ENCODE measurements around the gene KLF18. TPM values are rescaled to one million over a fixed set of nuclear protein-coding genes. Genes with fewer than 3 reads are reported as not detected.

Gene KLF18
- polyA plus RNA-seq, 1 donor (not counting 4 experiments of a cell fraction or from before 2014, with no cell fraction given): not detected

DNA sequence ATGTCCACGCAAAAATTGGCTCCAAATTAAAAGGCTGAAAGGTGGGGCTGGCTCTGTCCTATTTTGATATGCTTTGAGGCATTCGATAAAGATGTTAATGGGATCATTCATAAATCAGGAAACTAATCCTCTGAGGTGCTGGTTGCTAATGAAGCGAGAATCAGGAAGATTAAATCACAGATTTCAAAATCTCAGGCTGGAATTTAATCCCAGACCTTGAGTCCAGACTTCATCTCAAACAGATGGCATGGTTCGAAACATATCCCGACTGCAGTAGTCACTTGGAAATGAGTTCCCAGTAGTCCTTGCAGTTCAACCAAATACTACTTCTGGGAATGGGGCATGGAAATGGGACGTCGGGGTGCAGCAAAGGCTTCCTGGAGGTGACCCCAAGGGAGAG, 27.3 kb downstream of the KLF18 start:
- TF ChIP-seq CTCF (optimal IDR thresholded peaks at IDR 0.05 in 1 of 3, IDR thresholded peaks at IDR 0.05 in 1 of 3, conservative IDR thresholded peaks at IDR 0.05 in 1 of 3; ENCODE audit: extremely low read depth in 1 of 3, insufficient read depth in 2 of 3, low read length in 3 of 3) (no peak), EZH2 (IDR thresholded peaks at IDR 0.05; ENCODE audit: low read length) (no peak)
- FAIRE-seq: no peak
- H3K36me3 ChIP-seq (ENCODE audit: control insufficient read depth in 2 of 2, extremely low read depth in 1 of 2, insufficient read depth in 2 of 2, low read length in 2 of 2): no peaks in the 10 kb centered on the region

DNA sequence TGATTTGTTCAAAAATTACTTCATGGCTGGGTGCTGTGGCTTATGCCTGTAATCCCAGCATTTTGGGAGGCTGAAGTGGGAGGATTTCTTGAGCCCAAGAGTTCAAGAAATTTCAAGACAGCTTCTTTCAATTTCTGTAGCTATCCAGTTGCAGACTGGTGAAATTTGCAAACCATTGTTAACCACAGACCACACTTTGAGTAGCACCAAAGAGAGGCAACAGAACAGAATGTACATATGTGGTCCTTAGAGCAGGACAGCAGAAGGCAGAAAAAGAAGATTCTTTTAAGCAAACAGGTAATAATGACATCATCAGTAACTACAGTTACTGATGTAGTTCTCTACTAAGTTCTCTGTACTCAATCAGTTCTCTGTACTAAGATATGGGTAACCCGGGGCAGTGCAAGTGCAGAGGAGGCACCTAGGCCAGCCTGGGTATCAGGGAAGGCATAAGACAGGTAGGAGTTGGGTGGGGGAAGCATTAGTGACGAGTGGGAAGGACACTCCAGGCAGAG, 28.3 kb downstream of the KLF18 start:
- dilution Hi-C loops (cut with MboI; ENCODE audit: extremely low pct_ligation_motif_present, low sequenced_read_pairs): no loop called here
- Histone ChIP-seq H3K9me1 (ENCODE audit: control insufficient read depth, extremely low read depth, insufficient read depth, low read length) (no peaks in the 10 kb centered on the region), H2AFZ (ENCODE audit: control insufficient read depth, low read length) (no peak overlapping the region), H3K9me3 (ENCODE audit: control insufficient read depth, low read depth, low read length) (no peaks in the 10 kb centered on the region), H3K36me3 (ENCODE audit: control insufficient read depth in 2 of 2, extremely low read depth in 1 of 2, insufficient read depth in 2 of 2, low read length in 2 of 2) (no peaks in the 10 kb centered on the region), H3K79me2 (ENCODE audit: control insufficient read depth, insufficient read depth, low read length) (no peaks in the 10 kb centered on the region), H4K20me1 (ENCODE audit: control insufficient read depth, extremely low read depth, insufficient read depth, low read length) (no peaks in the 10 kb centered on the region), H3K4me2 (ENCODE audit: control insufficient read depth, extremely low read depth, insufficient read depth, low read depth, low read length) (no peak overlapping the region), H3K27me3 (ENCODE audit: control insufficient read depth, extremely low read depth, insufficient read depth, low read length) (peaks cover 3% of the 10 kb centered on the region), H3K9ac (ENCODE audit: control insufficient read depth, extremely low read depth, insufficient read depth, low read length) (no peak overlapping the region), H3K27ac (ENCODE audit: control insufficient read depth, insufficient read depth, low read length) (no peak overlapping the region), H3K4me1 (ENCODE audit: control insufficient read depth, extremely low read depth, insufficient read depth, low read length) (no peaks in the 10 kb centered on the region), H3K4me3 (ENCODE audit: control insufficient read depth in 2 of 3, extremely low read depth in 1 of 3, insufficient read depth in 2 of 3, low read depth in 1 of 3, low read length in 3 of 3) (no peak overlapping the region)
- no peak for TF ChIP-seq CTCF (optimal IDR thresholded peaks at IDR 0.05 in 1 of 3, IDR thresholded peaks at IDR 0.05 in 1 of 3, conservative IDR thresholded peaks at IDR 0.05 in 1 of 3; ENCODE audit: extremely low read depth in 1 of 3, insufficient read depth in 2 of 3, low read length in 3 of 3)
- TF ChIP-seq EZH2 (IDR thresholded peaks at IDR 0.05; ENCODE audit: low read length): no peak
- FAIRE-seq (no peak), DNase-seq (ENCODE audit: low read depth, low spot score) (no peak)

More for the DNA sequence above, 27.3 kb downstream of the KLF18 start:
- DNase-seq (ENCODE audit: low read depth, low spot score): no peak
- dilution Hi-C loops (cut with MboI; ENCODE audit: extremely low pct_ligation_motif_present, low sequenced_read_pairs): no loop called here
- H3K4me1 ChIP-seq (ENCODE audit: control insufficient read depth, extremely low read depth, insufficient read depth, low read length): no peaks in the 10 kb centered on the region
- no peak overlapping the region for H3K4me3 ChIP-seq (ENCODE audit: control insufficient read depth in 2 of 3, extremely low read depth in 1 of 3, insufficient read depth in 2 of 3, low read depth in 1 of 3, low read length in 3 of 3)
- H3K4me2 ChIP-seq (ENCODE audit: control insufficient read depth, extremely low read depth, insufficient read depth, low read depth, low read length): no peak overlapping the region
- no peaks in the 10 kb centered on the region for H3K9me3 ChIP-seq (ENCODE audit: control insufficient read depth, low read depth, low read length)
- H3K9ac ChIP-seq (ENCODE audit: control insufficient read depth, extremely low read depth, insufficient read depth, low read length): no peak overlapping the region
- no peak overlapping the region for H3K27ac ChIP-seq (ENCODE audit: control insufficient read depth, insufficient read depth, low read length)
- H3K9me1 ChIP-seq (ENCODE audit: control insufficient read depth, extremely low read depth, insufficient read depth, low read length): no peaks in the 10 kb centered on the region
- H4K20me1 ChIP-seq (ENCODE audit: control insufficient read depth, extremely low read depth, insufficient read depth, low read length): no peaks in the 10 kb centered on the region
- no peak overlapping the region for H2AFZ ChIP-seq (ENCODE audit: control insufficient read depth, low read length)
- H3K79me2 ChIP-seq (ENCODE audit: control insufficient read depth, insufficient read depth, low read length): no peaks in the 10 kb centered on the region
- peaks cover 3% of the 10 kb centered on the region for H3K27me3 ChIP-seq (ENCODE audit: control insufficient read depth, extremely low read depth, insufficient read depth, low read length)

Data from keratinocyte (primary cell).